Stimulated activated naive CD8-positive, alpha-beta T cell treated with anti-CD3 and anti-CD28 coated beads, Interleukin-15, Interleukin-2, amounts not matched to agents 100 U/mL and 50 U/mL, for 24 hours (primary cell): ENCODE results near the gene RNLS.
"Not testable (repeated sequence)": the region's sequence is repeated elsewhere in the genome, so short reads cannot be mapped to it uniquely, and the experiment has no call there.

Experiments
- ATAC-seq: fragments of 150-1000 bp; cut with Tn5 transposase; one replicate; pipeline ENCODE4 v1.10.0; 2021
- DNase-seq: peaks from one replicate; pipeline ENCODE4 v3.0.0; 2021

The RNLS gene

DNA sequence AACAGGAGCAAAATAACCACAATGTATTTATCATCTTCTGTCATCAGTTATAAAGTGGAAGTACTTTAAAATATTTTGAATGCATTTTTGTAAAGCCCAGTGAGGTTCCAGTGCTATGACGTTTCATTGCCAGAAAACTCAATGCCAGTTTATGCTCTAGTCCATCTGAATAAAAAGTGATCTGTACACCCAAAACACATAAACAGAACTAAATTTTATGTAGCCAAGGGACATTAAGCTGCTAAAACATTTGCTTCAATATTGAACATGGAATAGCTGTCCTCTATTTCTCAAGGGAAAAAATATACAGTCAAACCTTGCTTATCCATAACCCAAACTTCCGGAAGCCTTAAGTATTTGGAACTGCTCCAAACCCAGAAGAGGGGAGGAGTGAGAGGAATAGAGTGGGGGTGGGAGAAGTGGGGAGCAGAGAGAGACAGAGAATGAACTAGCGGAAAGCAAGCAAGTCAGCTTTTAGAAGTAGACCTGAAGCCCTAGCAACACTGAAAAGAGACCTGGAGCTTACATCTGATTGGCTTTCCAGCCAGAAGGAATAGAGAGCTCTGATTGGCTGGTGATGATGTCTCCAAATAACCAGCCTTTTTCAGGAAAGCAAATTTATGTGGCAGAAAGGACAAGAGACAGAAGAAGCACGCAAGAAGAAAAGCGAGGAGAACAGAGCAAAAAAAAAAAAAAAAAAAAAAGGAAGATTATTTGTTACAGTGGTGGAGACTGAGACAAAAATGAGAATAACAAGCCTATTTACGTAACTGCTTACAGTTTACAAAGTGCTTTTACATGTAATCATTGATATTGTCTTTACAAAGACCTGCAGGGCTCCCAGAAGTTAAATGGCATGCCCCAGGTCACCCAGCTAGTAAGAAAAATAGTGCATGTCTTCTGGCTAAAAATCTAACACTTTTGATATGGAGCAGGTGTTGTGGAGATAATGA is 196.0 kb downstream of the RNLS start:
- ATAC-seq: no peak
- no peak for DNase-seq

DNA sequence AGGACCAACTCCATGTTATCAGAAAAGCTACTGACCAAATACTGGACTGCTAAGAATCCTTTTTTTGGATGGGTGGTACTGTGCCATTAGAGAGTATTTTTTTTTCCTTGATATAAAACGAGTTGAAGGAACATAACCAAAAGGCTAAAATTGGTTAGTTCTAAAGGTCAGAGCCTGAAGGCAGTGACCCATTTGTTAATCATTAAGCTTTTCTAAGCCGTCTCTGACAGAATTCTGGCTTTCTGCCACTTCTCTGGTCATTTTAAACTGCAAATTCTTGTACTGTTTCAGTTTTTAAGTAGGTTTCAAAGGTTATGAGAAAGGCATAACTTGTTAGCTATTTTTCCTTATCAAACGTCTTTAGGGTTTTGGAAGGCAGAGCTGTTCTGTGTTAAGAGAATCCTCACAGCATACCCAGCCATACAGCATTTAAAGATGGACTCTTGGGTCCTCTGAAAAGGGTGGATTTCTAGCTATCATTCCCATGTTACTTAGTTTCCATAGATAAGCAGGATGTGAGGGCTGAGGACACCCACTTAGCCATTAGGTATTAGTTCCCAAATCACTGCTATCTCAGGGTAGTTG is 196.8 kb downstream of the RNLS start:
- DNase-seq: no peak
- ATAC-seq: no peak

DNA sequence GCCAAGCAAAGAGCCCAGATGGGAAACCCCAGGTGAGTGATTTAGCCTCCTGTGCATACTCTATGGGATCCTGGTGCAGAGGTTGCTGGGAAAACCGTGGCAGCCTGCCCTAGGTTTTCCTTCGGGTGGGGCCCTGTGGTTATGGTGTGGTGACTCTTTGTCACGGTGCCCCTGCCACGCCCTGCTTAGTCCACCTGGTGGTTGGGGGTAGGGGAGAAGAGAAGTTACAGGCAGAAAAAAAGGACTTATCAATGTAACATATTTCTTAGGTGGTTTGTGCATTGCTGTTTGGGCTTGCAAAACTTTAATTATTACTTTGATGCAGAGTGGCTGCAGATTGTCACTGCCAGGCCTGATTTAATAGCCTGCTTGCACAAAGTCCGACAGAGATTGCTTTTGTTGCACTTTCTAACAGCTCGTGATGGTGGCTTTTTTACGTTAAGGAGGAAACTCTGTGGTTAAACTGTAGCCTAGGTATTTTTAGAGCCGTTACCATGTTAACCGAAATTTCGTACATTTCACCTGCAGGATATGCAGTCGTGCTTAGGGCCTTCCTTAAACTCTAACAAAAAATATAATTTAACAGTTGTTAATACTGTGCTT is 197.4 kb downstream of the RNLS start:
- DNase-seq (peak; percentile 66), ATAC-seq (peak; percentile 85)

DNA sequence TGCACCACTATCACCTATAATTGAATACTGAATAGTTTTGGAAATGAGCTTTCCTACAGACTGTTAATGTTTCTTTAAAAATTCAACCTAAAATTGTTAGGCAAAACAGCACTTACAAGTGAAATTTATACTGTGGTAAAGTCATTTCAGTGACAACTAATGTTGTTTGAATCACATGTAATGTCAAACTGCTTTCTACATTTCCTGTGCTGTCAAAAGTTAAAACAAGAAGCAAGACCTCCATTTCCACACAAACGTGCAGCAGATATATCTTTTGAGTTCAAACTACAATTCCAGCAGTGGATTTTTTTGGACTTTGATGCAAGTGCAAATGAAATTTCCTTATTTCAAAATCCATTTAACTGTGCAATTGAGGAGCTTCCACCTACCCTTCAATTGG is 199.8 kb downstream of the RNLS start:
- no peak for DNase-seq
- ATAC-seq: no peak

DNA sequence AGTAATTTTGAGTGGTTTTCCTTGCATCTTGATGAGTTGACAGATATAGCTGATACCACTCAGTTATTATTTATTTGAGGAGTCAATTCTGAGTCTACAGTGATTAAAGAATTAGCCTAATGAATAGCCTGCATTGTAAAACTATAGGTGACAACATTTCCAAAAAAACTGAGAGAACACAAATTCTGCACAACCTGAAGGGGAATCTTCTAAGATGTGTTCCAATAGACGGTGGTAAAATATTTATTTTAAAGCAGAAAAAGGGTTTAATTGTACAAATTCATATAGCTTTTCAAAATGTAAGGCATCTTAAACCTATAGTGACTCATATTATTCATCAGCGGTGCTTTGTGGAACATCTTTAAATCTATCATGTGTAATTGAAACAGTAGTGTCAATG is 200.4 kb downstream of the RNLS start:
- DNase-seq (no peak), ATAC-seq (no peak)

DNA sequence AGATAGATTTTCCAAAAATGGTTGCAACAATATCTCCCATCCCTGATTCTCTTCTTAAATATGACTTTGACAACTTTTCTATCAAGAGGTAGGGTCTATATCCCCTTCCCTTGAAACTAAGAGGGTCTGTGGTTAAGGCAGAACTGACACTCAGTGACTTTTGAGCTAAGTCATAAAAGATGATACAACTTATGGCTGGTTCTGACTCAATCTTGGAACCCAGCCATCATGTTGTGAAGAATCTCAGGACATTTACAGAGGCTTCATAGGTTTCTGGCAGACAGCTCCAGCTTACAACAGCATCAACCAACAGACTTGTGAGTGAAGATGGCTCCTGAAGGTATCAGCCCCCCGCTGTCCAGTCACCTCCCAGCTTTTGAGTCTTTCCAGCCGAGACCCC is 203.5 kb downstream of the RNLS start:
- ATAC-seq: no peak
- no peak for DNase-seq

DNA sequence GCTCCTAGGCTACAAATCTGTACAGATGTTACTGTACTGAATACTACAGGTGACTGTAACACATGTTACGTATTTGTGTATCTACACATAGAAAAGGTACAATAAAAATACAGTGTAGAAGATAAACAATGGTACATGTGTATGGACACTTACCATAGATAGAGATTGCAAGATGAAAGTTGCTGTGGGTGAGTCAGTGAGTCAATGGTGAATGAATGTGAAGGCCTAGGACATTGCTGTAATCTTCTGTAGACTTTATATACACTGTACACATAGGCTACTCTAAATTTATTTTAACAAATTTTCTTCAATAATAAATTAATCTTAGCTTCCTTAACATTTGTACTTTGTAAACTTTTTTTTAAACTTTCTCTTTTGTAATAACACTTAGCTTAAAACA is 205.6 kb downstream of the RNLS start:
- no peak for DNase-seq
- ATAC-seq: no peak

DNA sequence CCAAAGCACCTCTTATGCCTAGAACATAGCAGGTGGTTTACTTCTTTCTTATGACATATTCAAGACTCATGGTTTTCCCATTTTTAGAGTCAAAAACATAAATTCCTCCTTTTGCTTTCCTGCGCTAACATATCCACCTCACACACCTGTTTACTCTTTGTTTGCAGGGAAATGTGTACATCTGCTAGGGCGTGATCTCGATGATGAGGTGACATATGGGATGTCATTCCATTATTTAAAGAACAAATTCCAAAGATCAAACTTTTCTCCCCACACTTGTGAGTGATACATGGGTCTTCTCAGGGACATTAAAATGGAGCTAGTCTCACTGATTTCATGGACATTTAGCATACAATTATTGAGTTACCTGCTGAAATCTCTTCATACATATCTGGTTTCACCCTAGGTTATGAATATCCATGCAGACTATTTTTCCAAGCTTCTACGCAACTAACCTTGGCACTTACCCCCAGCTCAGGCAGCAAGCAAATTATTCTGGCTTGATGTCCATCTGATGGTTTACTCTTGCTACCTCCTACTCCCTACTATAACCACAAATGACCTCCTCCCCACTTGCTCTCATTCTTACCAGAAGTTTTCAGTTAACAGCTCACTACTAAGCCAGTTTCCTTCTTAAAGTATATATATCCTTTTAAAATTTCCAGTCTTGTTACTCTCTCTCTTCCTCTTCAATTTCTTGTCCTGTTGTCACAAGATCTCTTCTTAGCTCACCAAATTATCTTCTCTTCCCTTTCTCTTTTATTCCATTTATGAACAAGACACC is 208.5 kb downstream of the RNLS start:
- ATAC-seq: no peak
- DNase-seq: no peak

DNA sequence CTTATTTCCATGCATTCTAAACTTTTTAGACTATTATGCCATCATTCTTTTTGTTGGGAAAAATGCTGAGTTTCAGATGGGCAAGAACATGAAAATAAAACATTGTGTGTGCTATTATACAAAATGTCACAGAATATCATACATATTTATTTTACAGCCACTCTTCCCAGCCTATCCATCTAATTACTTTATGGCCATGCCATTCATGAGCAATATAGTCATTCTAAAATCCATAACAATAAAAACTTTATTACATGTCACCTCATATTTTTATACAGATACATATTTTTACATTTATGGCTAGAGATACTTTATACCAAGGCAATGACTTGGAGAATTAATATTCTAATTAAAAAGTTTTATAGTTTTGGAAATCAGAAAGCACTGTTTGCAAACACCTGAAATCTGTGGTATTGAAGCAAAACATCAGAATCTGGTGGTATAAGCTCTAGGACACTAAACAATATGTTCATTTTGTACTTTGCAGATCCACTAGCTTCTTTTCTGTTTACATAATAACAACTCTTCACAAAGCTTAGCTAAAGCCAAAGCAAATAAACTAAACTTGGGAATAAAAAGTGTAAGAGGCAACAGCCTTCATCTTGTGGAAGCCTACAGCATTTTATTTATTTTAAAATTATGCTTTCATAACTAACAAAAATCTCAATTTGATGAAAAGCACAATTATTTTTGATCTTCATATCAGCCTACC is 210.1 kb downstream of the RNLS start:
- DNase-seq (no peak), ATAC-seq (no peak)

DNA sequence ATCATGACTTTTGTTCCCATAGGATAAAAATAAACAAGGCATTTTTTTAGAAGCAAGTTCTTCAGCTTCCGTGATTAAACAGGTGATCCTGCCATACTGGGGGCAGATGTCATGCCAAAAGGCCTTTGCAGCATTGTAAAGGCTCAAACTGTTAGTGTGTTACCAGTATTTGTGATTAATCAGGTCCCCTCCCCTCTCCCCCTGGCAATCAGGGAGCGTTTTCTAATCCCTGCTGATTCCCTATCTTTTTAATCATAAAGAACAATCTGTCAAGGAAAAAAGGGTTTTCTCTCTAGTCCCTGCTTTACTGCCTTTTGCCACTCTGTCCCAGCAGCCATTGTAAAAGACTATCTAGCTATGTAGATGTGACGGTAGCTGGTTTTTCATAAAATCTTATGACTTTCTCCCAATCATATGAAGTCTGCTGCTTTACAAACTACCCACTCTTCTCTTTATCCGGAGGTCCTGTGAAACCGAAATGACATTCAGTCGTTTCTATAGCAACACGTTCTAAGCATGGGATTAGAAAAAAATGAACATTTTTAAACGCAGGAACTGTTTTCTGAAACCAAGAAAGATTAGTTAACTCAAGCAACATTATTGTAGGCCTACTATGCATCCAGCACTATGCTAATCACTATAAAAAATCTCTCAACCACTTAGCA is 210.9 kb downstream of the RNLS start:
- DNase-seq (no peak), ATAC-seq (no peak)

DNA sequence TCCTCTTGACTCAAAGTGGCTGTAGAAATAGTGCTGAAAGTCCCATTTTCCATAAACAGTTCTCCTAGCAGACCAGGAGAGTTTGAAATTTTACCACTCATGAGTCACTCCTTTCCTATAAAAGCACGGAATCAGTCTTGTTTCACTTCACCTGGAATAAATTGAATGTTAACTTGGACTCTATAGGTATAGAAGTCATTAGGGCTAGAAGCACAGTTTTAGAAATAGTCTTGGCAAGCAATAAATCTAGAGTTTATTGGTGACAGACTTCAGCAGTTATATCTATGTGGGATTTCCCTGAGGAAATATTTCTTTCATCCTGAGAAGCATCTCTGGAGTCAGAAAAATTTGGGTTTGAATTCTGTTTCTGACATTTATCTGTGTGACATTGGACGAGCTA is 212.4 kb downstream of the RNLS start:
- DNase-seq (no peak), ATAC-seq (no peak)

DNA sequence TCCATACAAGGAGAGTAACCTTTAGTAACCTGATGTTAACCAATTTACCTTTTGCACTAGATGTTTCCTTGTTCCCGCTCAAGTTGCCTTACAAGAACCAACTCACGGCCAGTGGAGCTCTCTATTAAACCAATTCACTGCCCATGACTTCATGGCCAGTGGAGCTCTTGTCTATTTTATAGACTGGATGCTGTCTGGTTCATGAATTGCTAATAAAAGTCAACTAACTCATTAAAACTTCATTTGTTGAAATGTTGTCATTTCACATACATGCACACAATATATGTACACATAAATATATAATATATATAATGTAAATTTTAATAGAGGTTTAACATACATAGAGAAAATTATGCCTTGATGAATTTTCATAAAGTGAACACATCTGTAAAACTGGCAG is 216.3 kb downstream of the RNLS start:
- ATAC-seq: no peak
- DNase-seq: no peak

DNA sequence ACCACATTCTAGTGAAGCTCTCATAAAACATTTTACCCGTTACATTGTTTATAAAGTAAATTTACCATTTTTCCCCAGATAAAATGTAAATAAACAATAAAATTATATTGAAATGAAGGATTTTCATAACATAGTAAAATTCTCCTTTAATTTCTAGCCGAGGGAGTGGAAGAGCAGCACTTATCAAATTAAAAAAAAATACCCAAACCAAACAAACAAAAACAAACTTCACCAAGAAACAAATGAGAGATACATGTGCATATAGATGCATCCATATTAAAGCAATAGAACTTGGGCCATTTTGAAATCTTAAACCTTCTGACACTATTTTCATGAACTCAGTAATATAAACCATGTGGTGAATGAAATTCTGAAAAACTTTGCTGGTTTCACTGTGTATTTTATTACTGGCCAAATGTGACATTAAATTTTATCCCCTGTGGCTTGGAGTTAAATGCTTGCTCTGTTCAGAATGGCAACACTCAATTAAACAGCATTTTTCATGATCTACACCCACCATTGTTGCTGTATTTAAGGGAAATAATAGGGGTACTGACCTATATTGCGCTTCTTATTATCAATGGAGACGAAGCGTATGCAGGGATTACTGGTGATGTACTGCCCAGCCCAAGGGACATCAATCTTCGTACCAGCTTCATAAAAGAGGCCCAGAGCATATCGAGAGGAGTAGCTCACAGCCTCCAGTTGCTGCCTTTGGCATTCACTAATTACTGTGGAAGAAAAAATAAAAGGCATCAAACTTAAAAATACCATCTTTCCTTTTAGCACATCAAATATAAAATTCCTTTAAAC is 220.9 kb downstream of the RNLS start:
- ATAC-seq: no peak
- no peak for DNase-seq

DNA sequence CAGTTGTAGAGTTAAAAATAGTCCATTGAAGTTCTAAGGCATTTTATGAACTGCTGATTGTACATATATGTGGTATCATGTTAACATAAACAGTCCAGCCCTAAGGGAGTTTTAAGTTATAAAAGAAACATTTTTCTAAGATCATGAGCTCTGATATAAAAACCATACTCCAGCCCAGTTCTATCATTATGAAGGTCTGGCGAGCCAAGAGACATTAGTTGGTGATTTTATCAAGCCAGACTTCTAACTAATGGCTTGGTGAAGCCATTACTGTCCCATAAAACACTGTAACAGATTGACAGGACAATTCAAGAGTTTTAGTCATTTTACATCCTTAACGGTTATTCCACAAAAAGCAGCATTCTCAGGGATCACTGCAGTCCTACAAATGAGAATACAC is 221.6 kb downstream of the RNLS start:
- ATAC-seq (no peak), DNase-seq (no peak)

DNA sequence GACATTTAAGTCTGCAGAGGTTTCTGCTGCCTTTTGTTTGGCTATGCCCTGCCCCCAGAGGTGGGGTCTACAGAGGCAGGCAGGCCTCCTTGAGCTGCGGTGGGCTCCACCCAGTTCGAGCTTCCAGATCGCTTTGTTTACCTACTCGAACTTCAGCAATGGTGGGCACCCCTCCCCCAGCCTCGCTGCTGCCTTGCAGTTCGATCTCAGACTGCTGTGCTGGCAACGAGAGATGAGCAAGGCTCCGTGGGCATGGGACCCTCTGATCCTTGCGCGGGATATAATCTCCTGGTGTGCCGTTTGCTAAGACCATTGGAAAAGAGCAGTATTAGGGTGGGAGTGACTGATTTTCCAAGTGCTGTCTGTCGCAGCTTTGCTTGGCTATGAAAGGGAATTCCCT is 227.4 kb downstream of the RNLS start:
- ATAC-seq, DNase-seq: not testable (repeated sequence)

DNA sequence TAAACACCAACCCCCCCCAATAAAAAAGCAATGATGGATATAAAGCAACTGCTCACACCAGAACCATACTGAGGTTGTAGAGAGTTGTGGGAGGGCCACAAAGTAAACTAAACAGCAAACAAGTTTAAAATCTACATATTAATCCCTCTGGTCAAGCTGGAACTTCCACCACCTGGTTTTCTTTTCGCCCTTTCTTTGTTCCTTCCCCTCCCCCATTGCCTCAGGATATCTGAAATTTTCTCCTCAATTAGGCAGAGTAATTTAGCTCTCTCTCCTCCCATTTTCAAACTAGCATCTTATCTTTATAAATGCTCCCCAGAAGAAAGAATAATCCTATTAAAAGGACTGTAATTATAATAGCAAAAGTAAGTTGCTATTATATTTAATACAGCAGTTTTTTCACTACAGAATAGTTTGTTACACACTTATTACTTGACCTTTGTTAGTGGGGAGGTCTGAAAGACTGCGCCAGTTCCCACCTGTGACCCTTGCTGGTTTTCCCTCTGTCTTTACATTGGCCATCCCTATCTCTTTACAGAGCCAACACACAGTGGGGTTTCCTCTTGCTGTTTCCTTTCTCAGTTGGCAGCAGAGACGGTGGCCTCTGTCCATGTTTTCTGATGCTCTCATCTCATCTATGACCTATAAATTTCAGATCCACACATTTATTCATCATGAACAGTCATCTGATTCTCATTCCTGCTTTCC is 235.4 kb downstream of the RNLS start:
- no peak for ATAC-seq

DNA sequence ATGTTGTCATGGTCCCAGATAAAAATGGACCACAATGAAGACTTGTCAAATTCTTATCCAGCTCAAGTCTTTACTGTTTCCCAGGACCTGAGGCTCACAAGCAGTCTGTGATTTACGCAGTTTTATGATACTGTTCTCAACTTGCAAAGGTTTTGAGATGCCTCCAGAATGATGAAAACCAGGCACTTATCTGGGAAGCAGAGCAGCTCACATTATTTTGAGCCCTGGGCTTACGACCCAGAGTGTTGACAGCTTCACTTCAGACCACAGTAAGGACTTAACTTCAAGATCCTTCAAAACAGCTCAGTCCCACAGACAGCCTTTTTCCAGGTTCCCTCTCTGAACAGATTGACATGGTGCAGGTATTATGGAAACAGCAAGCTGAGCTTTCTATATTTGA is 236.1 kb downstream of the RNLS start:
- DNase-seq: no peak

More for the DNA sequence above, 235.4 kb downstream of the RNLS start:
- DNase-seq: no peak

DNA sequence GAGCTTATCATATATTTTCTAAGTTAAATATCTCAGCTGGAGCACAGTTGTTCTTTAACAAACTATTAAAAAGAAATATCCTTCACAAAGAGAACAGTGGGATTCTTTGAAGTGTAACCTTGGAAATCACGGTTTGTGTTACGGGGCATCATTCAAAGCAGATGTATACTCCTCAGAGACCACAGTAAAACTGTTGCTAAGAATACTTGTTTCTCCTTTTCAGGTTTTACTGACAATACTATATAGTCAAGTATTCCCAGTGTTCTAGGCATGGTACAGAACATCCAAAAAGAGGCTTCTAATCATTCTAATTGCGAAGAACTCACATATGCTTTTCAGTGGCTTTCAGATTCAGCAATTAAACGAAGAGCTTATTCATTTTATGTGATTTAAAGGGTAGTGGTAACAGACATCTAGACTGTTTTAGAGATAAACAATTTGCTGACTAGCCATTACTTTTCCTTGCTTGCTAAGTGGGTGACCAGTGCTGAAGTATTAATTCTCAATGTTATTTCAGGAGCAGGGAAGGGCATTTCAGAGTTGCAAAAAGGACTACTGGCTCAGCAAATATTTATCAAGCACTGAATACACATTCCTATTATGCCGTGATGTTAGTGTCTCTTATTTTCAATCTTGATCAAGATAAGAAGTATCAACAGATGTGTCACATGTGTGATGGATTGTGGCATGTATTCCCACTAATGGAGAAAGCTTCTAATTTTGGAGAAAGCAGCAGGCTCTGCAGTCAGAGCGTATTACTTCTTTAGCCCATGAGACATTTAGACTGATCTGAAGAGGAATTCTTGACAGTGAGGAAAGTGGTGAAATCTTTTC is 236.8 kb downstream of the RNLS start:
- DNase-seq: no peak
- no peak for ATAC-seq

More for the DNA sequence above, 236.1 kb downstream of the RNLS start:
- ATAC-seq: no peak
